ENCODE results near the gene IL36G.

- no peak for TF ChIP-seq CTCF (conservative IDR thresholded peaks at IDR 0.05 in 1 of 2, IDR thresholded peaks at IDR 0.05 in 1 of 2; ENCODE audit: low read depth in 1 of 2, low read length in 2 of 2)
- no peak for TF ChIP-seq EZH2 (IDR thresholded peaks at IDR 0.05; ENCODE audit: low read length, missing control alignments)
Measured at GRCh38 chr2:112972423-112973086, 5.3 kb upstream of the IL36G start.
